ENCODE measurements around the gene SPATA46.

The SPATA46 gene

DNA sequence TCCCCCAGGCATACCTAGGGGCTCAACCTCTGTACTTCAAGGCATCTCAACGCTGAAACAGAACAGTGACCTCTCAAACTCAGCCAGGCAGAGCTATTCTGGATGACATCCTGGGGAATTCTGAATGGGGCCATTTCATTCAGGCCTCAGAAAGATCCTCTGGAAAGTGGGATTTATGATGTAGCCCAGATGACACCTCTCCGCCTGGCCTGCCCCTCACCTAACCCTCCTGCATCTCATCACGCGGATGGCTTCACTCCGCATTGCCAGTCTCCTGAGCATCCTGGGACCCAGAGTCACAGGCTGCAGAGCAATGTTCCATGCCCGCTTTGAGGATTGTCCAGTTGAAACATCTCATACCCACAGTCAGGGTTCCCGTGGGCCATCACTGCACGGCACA lies 1.2 kb downstream of the SPATA46 start:
- DNase-seq (ENCODE audit: low read depth in 4 of 4, low spot score in 1 of 4), result no peak

DNA sequence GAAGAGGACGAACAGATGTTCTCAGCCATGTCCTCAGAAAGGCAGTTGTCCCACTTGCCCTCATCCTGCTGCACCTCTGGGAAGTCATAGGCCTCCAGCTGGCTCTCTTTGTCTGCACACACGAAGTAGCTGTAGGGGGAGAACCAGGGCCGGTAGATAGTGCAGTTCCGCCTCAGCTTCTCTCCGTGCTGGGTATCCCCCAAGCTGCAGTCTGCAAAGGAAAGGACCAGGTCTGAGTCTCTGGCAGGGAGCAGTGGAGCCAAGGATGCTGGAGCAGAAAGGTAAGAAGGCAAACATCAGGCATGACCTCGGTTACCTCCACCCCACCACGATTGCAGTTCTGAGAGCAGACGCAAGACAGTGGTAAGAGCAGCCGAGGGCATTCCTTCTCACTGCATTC lies 2.2 kb downstream of the SPATA46 start:
- no peak for DNase-seq (ENCODE audit: low read depth in 4 of 4, low spot score in 1 of 4)

GRCh38 chr1:162373541-162374260 lies 3.0 kb downstream of the SPATA46 start:
- no peak for DNase-seq (ENCODE audit: low read depth in 4 of 4, low spot score in 1 of 4)

- no peak for DNase-seq (ENCODE audit: low read depth in 4 of 4, low spot score in 1 of 4)
These were observed 3.6 kb downstream of the SPATA46 start for GRCh38 chr1:162373072-162373427.

DNA sequence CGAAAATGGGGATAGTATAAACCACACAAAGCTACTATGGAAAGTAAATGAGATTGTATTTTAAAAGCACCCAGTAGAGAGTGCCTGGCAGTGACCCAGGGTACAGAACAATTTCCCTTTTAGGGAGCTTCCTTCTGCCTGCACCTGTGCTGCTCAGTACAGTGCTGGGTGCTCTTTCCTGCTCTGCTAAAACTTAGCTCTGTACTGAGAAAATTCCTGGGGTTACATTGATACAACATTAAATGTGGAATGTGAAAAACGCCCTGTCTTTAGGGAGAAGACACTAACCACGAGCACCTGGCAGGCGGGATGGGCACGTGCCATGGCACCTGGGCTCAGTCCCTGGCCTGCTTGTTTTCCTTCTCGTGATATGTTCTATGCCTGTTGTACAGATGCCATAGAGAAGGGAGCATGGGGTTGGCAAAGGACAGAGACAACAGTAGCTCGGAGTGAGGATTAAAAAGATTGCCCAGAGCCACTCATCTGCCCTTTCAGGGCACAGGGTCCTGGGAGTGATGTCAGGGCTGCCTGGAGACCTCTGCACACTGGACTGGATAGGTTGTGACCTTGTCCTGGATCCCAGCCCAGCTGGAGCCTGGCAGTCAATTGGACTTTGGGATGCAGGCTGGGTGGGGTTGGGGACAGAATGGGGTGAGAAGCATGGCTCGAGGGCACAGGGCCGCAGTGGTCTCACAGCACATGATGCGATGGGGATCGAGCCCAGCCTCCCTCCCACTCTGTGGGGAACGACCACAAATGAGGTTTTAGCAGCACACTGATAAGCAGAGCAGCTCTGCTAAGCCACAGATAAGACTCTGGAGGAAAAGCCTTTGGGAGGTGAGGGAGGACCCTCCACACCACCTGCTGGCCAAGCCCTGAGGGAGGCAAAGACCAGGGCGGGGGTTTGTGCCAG lies 4.2 kb downstream of the SPATA46 start:
- DNase-seq (ENCODE audit: low read depth in 4 of 4, low spot score in 1 of 4), result no peak

- DNase-seq (ENCODE audit: low read depth in 4 of 4, low spot score in 1 of 4), result no peak
These were observed 5.0 kb downstream of the SPATA46 start for GRCh38 chr1:162371611-162372010.

DNA sequence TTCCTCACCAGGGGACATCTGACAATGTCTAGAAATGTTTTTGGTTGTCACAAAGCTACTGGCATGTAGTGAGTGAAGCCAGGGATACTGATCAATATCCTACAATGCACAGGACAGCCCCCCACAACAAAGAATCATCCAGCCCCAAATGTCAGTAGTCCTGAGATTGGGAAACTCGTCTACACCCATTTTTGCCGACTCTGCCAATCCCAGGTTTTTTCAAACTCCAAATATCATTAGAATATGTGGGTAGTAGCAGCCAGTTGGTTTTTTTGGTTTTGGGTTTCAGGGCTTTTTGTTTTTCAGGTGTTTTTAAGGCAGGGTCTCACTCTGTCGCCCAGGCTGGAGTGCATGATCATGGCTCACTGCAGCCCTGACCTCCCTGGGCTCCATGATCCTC lies 5.9 kb downstream of the SPATA46 start:
- DNase-seq (ENCODE audit: low read depth in 4 of 4, low spot score in 1 of 4), result no peak

- DNase-seq (ENCODE audit: low read depth in 4 of 4, low spot score in 1 of 4), result no peak
These were observed 6.5 kb downstream of the SPATA46 start for GRCh38 chr1:162370161-162370560.

GRCh38 chr1:162369571-162369970 lies 7.1 kb downstream of the SPATA46 start:
- no peak for DNase-seq (ENCODE audit: low read depth in 4 of 4, low spot score in 1 of 4)

DNA sequence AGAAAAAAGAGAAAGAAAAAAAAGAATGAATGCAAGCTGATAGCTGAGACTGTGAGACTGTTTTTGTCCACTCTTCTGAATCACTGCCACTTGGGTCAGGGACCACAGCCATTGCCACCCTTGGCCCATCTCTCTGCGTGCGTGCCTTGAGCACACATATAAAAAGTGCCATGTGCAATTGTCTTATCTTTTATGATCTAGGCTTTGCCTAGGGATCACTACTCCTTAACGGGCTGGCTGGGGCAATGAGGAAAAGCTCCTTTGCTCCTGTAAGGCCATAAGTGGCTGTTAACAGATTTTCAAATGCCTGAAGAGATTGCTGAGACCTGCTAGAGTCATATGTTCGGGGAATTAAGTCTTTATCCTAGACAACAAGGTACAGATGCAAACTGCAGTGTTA lies 8.2 kb downstream of the SPATA46 start:
- no peak for DNase-seq (ENCODE audit: low read depth in 4 of 4, low spot score in 1 of 4)

- DNase-seq (ENCODE audit: low read depth in 4 of 4, low spot score in 1 of 4), result no peak
These were observed 8.9 kb downstream of the SPATA46 start for GRCh38 chr1:162367772-162368171.

DNA sequence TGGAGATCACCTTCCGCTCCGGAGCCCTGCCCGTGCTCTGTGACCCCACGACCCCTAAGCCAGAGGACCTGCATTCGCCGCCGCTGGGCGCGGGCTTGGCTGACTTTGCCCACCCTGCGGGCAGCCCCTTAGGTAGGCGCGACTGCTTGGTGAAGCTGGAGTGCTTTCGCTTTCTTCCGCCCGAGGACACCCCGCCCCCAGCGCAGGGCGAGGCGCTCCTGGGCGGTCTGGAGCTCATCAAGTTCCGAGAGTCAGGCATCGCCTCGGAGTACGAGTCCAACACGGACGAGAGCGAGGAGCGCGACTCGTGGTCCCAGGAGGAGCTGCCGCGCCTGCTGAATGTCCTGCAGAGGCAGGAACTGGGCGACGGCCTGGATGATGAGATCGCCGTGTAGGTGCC lies 9.6 kb downstream of the SPATA46 start:
- no peak for DNase-seq (ENCODE audit: low read depth in 4 of 4, low spot score in 1 of 4)

DNA sequence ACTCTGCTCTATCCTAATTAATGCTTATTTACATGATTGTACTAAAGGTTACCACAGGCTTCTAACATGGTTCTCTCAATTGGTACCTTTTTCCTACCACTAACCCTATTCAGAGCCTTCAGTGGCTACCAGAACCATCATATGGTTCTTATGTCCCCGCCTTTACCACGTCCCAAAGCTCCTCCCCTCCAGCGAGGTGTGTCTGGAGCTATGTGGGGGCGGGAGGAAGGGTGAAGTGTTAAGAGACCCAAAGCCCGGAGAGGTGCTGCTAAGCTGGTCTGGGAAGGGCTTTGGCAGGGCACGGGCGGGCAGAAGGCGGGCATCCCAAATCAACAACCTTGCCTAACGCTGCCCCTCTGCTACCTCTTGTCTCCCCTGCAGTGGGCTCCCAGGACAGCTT lies 10.0 kb downstream of the SPATA46 start:
- DNase-seq (ENCODE audit: low read depth in 4 of 4, low spot score in 1 of 4), result no peak

DNA sequence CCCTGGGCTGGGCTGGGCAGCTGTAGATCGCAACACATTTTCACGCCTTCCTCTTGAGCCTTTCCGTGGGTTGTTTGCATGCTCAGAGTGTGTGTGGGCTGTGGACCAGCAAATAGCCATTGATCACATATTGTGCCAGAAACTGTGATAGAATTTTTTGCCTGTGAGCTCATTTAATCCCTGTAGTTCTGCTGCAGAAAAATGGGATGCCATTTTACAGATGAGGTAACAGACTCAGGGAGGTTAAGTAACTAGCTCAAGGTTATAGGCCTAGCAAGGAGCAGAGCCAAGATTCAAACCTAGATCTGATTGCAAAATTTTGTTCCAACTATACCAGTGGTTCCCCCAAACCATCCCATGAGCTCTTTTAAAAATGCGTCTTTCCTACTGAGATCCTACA lies 10.5 kb downstream of the SPATA46 start:
- DNase-seq (ENCODE audit: low read depth in 4 of 4, low spot score in 1 of 4), result no peak

DNA sequence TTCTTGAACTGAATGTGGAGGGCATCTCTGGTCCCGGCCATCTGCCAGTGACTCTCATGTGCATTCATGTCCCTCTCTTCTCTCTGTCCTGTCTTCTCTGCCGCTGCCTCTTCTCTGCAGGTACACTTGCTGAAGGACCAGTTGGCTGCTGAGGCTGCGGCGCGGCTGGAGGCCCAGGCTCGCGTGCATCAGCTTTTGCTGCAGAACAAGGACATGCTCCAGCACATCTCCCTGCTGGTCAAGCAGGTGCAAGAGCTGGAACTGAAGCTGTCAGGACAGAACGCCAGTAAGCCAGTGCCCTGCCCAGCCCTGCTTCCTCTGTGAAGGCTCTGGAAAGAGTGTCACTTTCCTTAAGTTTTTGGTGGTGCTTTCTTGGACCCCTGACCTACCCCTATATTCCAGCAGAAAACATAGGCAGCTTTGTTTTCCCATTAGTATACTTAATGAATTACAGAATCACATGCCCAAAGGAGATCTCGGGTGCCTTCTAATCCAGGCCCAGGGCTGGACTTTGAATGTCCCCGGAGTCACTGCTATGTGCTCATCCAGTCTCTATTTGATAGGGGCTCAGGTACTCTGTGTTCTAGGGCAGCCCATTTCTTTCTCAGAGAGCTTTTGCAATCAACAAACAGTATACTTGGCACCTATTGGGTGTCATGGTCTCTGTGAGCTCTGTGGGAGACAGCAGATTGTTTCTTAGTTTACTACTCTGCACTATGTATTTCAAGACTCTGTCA lies 11.2 kb downstream of the SPATA46 start:
- DNase-seq (ENCODE audit: low read depth in 4 of 4, low spot score in 1 of 4), result no peak

- no peak for DNase-seq (ENCODE audit: low read depth in 4 of 4, low spot score in 1 of 4)
These were observed 12.2 kb downstream of the SPATA46 start for GRCh38 chr1:162364498-162364897.

DNA sequence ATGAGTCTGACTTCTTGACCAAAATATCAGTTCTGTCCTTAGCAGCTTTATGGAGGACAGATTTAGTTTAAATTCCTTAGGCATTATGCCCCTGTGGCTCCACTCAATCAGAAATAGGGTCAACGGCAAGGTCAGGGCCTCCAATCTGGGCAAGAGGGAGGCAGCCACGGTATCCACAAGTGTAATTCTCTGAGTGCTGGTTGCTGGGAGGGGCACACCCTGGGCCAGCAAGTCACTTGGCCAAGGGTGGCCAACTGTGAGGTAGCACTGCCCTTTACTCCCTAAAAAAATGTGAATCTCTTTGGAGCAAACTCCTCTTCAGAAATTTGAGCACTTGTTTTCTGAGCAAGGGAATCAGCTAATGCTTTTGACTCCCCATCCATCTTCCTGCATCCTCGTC lies 12.8 kb downstream of the SPATA46 start:
- DNase-seq (ENCODE audit: low read depth in 4 of 4, low spot score in 1 of 4), result no peak

DNA sequence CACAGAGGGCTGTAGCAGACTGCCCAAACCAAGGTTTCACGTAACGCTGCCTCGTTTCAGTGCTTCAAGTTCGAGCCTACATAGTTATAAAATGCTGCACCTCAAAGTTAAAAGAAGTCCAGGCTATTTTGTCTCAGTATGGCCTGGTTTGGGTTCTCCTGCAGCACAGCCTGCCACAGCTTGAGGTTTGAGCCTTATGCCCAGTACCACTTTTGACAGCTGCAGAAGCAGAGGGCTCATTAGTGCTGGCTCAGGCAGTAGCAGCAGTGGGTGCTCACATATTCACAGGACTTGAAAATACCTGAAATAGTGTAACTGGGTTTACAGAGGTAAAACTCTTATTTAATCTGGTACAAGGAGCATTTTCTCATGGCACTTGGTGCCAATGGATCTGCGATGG lies 15.3 kb downstream of the SPATA46 start:
- DNase-seq (ENCODE audit: low read depth in 4 of 4, low spot score in 1 of 4), result no peak

- DNase-seq (ENCODE audit: low read depth in 4 of 4, low spot score in 1 of 4), result no peak
These were observed 15.8 kb downstream of the SPATA46 start for GRCh38 chr1:162360874-162361260.

DNA sequence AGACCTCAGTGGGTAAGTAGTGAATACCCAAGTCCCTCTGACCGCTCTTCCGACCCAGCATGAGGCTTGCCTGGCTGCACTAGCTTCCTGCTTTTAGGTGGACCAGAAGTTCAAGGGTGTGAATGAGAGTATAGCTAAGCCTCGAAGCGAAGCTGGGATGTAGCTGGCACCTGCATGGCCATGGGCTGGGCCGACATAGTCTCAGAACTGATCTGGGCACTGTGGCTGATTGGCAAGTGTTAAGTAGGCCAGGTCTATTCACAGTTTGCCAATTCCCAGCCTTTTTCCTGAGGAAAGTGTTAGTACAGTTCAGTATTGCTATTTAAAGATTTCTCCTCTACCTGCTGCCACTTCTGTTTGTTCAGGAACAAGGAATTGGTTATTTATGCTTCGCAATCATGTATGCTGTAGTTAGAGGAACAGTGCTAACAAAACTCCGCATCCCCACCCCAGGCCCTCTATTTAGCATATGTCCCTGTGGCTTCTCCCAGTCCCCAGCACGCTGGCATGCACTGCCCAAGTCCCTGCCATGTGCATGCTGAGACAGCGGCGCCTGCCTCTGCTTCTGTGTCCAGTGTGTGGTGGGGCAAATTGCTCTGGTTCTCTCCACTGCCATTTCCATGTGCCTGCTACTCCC lies 16.3 kb downstream of the SPATA46 start:
- no peak for DNase-seq (ENCODE audit: low read depth in 4 of 4, low spot score in 1 of 4)

DNA sequence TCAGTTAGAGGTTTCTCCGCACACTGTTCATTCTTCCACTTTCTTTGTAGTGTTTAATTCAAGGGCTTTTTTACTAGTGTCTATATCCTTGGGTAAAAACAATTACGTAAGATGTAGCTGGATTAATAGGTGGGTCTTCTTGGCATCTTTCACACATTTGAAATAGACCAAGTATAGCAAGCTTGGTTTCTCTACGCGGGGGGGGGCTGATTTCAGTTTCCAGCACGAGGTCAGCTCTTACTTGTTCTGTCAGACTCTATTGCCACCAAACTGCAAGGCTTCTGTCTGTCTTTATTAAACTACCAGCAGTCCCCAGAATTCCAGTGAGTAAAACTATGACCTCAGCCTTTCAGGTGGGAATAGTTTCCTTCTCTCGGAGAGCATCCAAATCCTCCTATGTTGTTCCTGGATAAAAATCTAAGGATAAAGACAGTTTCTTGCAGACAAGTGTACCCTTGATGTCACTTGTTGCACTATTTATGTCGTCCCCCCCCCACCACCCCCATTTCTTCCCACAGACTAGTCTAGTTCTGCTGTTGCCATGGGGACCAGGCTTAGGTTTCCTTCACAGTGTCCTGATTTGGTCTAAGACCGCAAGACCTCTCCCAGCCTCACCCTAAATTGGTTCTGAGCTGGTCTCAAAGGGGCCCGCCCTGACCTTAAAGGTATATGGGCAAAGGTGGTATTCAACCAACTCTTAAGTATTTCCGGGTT lies 17.0 kb downstream of the SPATA46 start:
- no peak for DNase-seq (ENCODE audit: low read depth in 4 of 4, low spot score in 1 of 4)

Data from stimulated activated CD4-positive, alpha-beta T cell treated with anti-CD3 and anti-CD28 coated beads, Interleukin-1b, Interleukin-23, amount 100 ng/mL, for 24 hours (primary cell).